Astrocyte of the cerebellum (primary cell): ENCODE results near the gene GRXCR2.

Experiments used
- DNase-seq: peaks from one replicate; pipeline ENCODE4 v3.0.0-alpha.2; 2011; ENCODE audit warnings: low read depth
- H3K4me3 ChIP-seq: 2 replicates; pipeline ENCODE4 v1.5.1; 2011; ENCODE audit warnings: mild to moderate bottlenecking, low read depth, low read length, moderate library complexity
- in situ Hi-C: cut with HindIII; loops from 2 replicates; pipeline ENCODE4 v1.10.0; 2017; ENCODE audit warnings: low sequenced_read_pairs
- TF ChIP-seq, protein P1 (sequence below): IDR thresholded peaks from 2 replicates; pipeline ENCODE4 v1.5.1; 2012; ENCODE audit warnings: low read length, low read depth, moderate library complexity, mild to moderate bottlenecking; ENCODE audit errors: missing control alignments

Gene GRXCR2

DNA sequence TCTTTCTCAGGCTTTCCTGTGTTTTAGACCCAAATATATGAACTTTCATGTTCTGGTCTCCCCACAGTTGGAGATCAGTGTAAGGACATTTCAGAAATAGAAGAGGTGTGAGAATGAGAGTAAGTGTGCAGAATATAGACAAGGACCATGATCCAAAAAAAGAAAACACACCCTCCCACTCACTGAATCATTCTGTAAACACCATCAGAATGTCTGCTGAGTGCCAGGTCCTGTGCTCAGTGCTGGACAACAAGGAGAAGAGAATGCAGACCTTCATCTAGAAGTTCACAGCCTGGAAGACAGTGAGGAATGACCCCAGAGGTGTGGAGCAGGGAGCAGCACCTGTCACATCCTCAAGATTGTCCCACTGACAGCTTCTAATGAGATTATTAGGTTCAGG, 44.5 kb upstream of the GRXCR2 start:
- TF ChIP-seq, protein P1, sequence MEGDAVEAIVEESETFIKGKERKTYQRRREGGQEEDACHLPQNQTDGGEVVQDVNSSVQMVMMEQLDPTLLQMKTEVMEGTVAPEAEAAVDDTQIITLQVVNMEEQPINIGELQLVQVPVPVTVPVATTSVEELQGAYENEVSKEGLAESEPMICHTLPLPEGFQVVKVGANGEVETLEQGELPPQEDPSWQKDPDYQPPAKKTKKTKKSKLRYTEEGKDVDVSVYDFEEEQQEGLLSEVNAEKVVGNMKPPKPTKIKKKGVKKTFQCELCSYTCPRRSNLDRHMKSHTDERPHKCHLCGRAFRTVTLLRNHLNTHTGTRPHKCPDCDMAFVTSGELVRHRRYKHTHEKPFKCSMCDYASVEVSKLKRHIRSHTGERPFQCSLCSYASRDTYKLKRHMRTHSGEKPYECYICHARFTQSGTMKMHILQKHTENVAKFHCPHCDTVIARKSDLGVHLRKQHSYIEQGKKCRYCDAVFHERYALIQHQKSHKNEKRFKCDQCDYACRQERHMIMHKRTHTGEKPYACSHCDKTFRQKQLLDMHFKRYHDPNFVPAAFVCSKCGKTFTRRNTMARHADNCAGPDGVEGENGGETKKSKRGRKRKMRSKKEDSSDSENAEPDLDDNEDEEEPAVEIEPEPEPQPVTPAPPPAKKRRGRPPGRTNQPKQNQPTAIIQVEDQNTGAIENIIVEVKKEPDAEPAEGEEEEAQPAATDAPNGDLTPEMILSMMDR = no peak
- in situ Hi-C loops = no loop called here
- H3K4me3 ChIP-seq = no peak overlapping the region
- DNase-seq = no peak

DNA sequence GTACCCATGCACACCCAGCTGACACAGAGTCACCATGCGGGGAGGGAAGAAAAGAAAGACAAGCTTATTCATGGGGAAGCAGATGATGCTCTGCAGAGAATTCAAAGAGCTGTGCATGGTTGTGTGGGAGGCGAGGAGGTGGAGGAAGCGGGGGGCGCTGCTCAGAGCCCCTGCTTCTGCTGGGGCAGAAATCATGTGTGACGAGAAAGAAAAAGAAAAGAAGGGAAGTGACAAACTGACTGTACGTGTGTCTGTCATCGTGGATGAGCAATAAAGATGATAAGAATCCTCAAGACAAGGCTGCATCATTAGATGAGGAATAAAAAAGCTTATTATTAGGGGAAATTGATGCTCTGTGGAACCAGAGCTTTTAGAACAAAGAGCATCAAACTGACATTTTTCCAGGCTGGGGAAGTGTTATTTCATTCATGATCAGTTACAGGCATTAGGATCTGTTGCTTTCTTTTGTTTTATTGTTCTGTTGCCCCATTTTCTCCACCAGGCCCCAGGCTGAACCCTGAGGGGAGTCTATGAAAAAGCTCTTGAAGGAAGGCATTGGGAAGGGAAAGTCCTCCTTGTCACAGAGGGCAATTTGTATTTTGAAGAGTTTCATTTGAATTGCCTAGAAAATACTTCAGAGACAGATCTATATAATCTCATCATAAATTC, 43.3 kb upstream of the GRXCR2 start:
- no peak for DNase-seq
- in situ Hi-C loops = no loop called here
- TF ChIP-seq, protein P1 = no peak
- H3K4me3 ChIP-seq = no peak overlapping the region

DNA sequence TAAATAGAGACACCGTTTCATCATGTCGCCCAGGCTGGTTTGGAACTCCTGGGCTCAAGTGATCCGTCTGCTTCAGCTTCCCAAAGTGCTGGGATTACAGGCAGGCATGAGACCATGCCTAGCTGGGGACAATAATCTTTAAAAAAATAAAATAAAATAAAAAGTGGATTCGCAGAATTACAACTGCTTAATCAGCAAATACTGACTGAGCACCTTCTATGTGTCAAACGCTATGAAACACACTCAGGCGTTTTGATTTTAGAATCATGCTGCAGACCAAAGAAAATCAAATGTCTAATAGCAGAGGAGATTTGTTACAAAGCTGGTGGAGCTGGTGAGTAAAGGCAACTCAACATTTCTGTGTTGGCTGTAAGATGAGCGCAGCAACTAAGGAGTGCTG, 40.9 kb upstream of the GRXCR2 start:
- TF ChIP-seq, protein P1 = no peak
- in situ Hi-C loops = no loop called here
- DNase-seq = no peak
- no peak overlapping the region for H3K4me3 ChIP-seq

DNA sequence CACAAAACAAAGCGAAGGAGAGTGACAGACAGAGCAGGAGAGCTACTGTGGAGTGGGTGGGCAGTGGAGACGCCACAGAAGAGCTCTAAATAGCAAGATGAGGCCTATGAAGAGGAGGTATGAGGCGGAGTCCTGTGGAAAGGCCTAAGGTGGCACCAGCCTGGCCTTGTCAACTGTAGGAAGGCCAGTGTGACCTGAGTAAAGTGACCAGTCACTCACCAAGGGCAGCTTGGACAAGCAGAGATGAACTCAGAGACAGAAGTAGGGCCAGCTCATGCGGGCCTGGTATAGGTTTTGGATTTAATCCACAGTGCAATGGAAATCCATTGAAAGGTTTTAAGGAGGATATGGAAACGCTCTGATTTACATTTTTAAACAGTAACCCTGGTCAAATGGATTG, 39.8 kb upstream of the GRXCR2 start:
- in situ Hi-C loops = no loop called here
- no peak overlapping the region for H3K4me3 ChIP-seq
- DNase-seq = no peak
- TF ChIP-seq, protein P1 = no peak

DNA sequence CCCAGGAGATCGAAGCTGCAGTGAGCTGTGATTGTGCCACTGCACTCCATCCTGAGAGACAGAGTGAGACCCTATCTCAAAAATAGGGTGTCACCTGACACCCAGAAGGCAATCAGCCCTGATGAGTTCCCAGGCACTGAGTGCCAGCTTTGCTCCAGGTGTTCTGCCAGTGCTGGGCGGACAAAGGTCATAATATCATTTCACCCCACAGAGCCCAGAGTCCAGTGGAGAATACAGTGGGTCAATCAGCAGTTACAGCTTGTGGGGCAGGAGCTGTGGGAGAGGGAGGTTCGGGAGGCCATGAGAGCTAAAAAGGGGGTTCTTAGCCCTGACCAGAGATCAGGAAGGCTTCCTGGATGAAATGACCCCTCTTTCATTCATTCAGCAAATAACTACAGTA, 39.2 kb upstream of the GRXCR2 start:
- DNase-seq = no peak
- TF ChIP-seq, protein P1 = no peak
- H3K4me3 ChIP-seq = no peak overlapping the region
- in situ Hi-C loops = no loop called here

DNA sequence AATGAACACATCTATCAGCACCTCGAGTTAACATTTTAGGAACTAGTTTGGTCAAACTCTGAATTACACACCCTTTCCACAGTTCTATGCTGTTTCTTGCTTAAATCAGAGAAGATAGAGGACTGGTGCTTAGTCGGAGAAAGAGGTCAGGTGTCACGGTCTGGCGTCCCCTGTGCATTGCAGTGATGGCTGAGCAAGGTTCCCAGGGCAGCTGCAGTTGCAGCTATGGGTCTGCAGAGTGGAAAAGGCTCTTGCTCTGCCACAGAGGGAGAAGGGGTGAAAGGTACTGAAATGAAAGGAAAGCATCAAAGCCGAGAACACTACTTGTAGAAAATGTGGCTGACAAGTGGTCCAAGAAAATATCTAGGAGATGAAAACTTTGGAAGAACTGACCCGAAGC, 38.4 kb upstream of the GRXCR2 start:
- no peak overlapping the region for H3K4me3 ChIP-seq
- in situ Hi-C loops = no loop called here
- TF ChIP-seq, protein P1 = no peak
- no peak for DNase-seq
